GM18868 (cell line): Measurements from ENCODE around the gene PCDH9.
"Not testable (repeated sequence)": the region's sequence is repeated elsewhere in the genome, so short reads cannot be mapped to it uniquely, and the experiment has no call there.

ENCODE experiments used
- ATAC-seq: cut with Tn5 transposase; IDR thresholded peaks from one replicate; pipeline ENCODE4 v1.9.1; 2021; ENCODE audit warnings: mild to moderate bottlenecking, moderate library complexity; ENCODE audit not compliant: unreplicated experiment

PCDH9 gene

DNA sequence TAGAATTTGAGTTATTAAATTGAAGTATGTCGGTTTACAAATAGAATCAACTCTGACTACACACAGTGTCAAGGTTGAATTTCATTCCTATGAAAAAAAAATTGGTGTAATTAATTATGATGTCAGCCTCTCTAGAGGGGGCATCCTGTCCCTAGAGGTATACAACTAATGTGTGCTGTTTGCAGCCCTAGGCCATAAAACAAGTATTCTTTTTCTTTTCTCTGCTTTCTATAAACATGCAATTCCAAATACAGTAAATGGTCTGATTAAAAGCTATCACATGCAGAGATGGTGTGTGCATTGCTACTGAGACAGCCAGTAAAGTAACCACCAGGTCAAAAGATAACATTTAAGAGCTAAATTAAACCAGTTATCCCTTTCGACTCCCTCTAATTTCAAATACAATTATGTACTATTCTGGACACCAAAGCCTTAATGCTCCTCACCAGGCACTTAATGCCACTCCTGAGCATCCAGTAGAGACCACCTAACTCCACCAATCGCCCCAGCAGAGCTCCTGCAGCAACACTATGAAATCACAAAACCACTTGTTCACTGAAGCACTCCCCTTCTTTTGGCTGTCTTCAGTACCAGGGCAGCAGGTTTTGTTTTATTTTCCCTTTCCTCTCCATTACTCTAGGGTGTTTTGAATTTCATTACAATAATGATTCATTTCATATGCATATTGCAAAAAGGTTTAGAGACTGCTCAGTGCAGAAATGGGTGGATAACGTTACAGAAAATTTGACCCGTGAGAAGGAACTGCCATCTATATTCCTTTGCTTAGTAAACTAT lies 426.9 kb downstream of the PCDH9 start:
- ATAC-seq: no peak

DNA sequence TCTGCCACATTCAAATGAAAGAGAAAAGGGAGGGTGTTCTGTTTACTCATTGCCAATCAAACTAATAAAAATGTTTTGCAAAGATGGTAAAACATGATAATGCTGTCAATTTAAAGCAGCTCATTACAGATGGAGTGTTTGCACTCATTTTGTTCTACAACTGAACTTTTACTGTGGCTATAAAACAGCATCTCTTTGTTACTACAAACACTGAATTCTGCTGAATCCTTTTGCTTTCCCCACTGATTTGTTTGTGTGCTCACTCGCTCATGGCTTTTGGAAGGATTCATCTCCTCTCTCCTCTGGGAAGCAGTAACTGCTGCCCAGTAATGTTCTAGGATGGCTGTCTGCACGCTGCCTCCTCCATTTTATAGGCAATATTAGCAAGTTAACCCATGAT lies 434.5 kb downstream of the PCDH9 start:
- no peak for ATAC-seq

DNA sequence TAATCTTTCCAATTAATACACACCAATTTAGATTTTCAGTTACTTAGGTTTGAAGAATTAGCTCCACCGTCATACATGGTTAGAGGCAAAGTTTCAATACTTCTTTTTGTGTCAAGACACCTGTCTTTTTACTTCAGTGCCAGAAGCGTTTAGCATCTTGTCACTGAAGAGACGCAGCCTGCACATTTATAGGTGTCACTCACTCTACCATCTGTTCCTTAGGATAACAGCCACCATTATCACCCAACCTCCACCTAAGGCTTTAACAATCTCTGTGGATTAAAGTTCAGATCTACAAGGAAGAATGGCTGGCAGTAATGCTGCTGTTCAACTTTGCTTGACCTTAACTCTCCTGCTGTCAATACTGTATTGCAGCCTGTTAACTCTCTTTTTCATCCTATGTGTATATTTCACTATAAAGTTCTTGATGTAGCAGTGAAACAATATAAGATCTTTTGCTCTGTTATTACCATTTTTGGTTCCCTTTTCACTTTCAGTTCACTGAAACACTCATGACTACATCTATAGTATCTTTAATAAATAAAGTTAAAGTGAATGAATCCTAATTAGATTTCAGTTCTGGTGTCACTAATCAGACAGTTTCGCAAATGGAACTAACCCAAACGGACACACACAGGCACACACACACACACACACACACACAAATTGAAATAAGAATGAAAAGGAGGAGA lies 435.6 kb downstream of the PCDH9 start:
- ATAC-seq: peak; percentile 75

DNA sequence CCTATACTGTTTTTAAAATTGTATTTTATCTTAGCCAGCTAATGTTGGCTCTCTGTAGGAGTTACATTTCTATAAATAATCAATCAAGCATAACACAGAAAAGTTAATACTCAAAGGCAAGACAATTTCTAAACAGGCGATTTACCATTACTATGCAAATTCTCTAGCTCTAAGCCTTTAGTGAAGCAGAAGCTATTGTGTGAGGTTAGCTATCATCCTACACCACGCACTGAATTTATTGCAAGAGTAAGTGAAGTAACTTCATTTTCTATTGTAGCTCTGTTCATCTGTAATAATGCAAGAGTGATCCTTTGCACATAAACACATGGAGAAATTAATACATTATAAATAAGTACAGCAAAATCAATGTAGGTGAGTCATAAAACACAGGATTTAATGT lies 439.3 kb downstream of the PCDH9 start:
- ATAC-seq: no peak

DNA sequence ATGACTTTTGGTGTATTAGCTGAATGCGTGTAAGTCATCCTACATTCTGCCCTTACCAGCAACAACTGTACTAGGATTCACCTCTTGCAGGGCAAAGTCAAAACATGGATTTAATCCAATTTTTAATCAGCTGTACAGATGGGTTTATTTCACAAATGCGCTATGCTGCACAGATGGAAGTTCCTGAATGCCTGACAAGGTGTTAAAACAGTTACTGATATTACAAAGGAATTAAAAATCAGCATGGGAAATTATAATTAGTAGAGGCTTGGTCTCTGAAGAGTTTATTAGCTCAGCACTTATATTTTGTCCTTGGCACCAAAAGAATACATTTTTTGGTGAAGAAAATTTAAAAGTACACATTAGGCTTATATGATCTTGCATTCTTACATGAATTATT lies 448.9 kb downstream of the PCDH9 start:
- ATAC-seq: no peak

DNA sequence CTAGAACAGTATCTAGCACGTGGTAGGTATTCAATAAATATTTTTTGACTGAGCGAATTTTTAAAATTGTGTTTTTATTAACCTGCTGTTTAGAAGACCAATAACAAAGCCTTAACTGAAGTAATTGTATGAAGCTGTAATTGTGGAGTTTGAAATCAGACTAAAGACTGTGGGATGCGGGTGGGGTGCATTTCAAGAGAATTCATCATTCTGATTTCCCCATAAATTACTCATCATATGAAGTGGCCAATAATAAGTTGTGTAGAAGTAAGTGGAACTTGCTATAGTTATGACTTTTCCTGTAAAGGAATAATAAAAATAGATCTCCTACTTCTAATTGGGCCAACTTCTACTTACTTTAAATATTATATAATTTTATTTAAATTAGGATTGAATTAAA lies 449.3 kb downstream of the PCDH9 start:
- no peak for ATAC-seq

DNA sequence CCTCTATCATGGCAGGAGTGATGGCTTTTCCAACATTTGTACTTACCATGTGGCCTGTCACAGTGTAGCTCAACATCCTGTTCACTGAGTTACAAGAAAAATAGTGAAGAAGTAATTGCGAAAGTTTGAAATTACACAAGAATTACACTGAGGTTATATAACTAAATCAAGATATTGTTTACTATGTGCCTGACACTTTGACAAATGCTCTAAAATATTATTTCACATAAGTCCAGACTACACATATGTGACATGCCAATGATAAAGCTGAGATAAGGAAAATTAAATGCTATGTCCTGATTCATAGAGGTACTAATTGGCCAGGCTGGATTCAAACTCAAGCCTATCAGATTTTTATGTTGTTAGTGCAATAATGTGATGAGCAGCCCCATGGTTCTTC lies 451.7 kb downstream of the PCDH9 start:
- no peak for ATAC-seq

DNA sequence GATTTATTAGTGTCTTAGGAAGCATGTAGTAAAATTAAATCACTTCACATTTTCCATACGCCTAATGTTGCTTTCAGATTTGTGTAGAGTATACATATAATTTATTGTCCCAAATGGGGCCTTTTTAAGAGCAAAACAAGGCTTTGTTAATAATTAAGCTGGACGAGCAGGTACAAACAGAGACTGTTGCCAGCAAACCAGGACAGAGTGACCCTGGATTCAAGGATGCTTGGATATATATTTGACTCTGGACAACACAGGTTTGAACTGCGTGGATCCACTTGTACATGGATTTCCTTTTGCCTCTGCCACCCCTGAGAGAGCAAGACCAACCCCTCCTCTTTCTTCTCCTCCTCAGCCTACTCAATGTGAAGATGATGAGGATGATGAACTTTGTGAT lies 454.9 kb downstream of the PCDH9 start:
- ATAC-seq: no peak

DNA sequence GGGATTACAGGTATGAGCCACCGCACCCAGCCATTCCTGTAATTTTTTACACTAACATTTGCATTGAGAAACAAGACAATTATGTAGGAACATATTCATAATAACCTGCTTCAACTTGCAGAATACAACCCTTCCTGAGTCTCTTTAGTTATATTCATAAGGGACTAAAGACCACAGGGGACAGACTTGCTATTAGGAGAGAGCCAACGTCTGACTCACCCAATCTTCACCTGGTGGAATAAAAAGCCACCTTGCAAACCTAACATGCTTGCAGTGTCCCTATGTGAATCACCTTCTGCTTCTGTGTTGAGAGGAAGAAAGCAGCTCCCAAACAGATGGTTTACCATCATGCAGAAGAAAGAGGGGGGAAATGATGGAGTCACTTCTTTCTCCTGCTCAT lies 456.1 kb downstream of the PCDH9 start:
- no peak for ATAC-seq

DNA sequence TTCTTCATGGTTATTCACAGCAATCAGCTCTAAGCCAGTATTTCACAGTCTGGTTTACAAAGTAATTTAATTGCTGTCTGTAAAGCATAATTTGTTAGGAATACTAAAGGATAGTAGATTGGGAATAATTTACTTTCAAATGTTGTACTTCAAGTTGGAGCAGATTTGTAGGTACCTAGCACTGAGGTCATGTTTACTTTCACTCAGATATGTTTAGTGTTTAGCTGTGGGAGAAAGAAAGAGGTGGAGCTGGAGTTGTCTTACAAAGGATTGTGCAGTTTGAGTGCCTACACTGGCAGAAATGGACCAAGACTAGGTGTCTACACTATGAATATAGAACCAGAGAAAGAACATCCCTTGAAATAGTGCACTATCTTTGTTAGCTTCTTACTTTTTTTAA lies 464.6 kb downstream of the PCDH9 start:
- no peak for ATAC-seq

DNA sequence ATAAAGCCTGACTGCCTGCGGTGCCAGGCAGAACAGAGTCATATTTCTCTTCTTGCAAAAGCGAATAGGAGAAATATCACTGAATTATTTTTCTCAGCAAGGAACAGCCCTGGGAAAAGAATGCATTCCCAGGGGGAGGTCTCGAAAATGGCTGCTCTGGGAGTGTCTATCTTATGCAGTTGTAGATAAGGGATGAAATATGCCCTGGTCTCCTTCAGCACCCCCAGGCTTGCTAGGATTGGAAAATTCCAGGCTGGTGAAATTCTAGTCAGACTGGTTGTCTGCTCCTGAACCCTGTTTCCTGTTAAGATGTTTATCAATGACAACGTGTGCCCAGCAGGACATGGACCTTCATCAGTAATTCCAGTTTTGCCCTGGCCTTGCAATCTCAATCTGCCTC lies 469.5 kb downstream of the PCDH9 start:
- ATAC-seq: not testable (repeated sequence)

DNA sequence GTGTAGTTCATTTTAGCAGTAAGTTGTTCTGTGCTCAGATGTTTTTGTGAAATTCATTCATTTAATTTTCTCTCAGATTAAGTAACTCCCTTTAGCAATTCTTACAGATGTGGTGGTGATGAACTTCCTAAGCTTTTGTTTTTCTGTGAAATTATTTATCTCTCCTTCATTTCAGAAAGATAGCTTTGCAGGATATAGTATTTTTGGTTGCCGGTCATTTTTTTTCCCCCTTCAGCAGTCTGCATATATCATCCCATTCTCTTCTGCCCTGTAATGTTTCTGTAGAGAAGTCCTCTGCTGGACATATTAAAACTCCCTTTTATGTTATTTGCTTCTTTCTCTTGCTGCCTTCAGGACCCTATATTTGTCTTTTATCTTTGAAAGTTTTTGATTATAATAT lies 470.2 kb downstream of the PCDH9 start:
- ATAC-seq: no peak

DNA sequence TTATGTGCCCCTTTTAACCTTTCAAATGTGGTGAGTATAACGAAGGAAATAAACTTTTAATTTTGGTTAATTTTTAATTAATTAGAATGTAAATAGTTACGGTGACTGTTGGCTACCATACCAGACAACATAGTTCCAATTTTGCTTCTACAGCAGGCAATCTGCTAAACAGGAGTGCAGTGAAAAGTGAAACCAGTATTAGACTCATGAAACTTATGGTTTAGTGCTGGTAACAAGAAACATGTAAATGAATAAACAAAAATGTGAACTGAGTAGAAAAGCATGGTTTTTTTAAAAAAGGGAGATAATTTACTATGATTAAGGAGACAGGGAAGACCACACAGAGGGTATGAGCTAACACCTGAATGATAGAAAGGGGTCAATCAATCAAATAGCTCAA lies 478.4 kb downstream of the PCDH9 start:
- ATAC-seq: no peak

DNA sequence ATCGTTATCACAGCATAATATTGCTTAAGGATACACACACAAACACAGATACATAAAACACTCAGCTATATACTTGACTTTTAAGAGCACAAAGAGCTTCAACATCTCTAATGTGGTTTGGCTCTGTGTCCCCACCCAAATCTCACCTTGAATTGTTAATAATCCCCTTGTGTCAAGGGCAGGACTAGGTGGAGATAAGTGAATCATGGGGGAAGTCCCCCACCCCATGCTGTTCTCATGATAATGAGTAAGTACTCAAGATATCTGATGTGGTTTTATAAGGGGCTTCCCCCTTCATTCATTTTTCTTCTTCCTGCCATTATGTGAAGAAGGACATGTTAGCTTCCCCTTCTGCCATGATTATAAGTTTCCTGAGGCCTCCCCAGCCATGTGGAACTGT lies 481.4 kb downstream of the PCDH9 start:
- ATAC-seq: no peak

DNA sequence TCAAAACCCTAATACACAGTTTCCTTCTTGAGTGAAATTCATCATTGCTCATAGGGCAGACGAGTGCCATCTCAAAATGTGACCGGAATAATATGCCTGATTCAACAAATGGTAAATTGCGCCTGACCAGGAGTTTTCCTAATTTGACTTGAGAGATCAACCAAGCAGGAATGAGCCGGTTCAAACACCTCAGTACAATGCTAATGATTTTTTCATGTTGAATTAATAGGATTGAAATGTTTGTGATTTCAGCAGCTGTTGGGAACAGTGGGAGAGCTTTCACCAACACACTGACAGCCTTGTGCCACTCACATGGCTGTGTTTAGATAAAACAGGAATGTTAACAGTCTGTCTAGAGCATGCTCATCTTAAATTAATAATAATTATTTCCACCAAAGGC lies 484.8 kb downstream of the PCDH9 start:
- no peak for ATAC-seq

DNA sequence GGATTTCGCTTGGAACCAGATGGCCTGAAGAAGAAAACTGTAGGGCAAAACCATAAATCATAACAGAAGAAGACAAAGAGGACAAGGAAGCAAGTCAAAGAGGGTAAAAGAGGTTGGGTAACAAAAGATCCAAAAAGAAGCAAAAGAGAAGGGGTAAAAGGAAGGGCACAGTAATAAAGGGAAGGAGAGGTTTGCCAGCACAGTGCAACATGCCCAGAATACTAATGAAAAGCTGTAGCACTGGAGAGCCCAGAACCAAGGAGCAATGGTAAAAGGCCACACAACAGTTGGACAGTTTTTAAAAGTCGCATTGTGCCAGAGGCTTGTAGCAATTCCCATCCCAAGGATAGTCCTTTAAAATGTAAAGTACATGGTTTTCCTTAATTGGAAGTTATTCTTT lies 506.6 kb downstream of the PCDH9 start:
- ATAC-seq: no peak

DNA sequence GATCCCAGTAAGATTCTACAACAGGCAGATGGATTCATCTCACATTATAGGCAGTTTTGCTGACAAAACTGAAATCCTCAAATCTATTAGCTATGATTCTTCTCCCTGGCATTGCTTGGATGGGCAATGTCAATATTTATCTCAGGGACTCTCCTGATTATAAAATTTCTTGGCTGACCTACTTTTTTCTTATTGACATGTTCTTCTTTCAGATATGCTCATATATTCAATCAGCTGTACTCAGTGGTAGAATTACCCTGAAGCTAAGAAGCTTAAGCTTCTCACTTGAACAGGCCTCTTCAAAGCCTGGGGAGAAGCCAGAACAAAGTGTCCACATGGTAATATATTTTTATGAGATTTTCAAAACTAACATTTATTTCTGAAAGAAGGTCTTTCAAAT lies 513.6 kb downstream of the PCDH9 start:
- ATAC-seq: no peak

DNA sequence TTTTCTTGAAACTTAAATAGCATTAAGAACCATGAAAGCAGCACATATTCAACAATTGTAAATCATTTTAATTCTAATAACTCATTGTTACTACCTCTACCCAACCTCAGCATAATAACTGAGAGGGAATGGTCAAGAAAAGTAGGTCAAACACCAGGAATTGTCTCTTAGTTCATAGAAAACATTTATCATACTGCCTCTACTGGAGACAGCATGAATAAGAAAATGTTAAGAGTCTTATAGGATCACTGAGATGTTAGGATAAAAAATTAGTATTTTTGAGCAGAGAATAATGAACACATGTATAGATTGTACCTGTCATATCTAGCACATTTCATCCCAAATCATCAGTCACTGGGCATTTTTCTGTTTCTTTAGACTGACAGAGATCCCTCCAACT lies 515.3 kb downstream of the PCDH9 start:
- no peak for ATAC-seq

DNA sequence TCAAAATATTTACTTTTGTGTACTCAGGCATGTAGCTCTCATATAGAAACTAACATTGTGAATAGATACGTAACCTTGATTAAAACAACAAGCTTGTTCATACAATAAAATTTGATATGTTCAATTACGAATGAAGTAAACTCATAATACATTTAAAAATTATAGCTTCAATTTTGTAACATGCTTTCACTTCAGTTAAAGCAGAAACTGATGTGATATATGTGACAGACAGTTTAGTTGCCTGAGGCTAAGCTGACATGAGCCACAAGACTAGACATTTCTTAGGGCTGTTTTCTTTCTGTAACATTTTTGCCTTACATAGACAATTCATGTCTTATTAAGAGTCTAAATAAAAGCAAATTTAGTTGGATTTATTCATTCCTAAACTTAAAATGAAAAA lies 526.0 kb downstream of the PCDH9 start:
- ATAC-seq: no peak

DNA sequence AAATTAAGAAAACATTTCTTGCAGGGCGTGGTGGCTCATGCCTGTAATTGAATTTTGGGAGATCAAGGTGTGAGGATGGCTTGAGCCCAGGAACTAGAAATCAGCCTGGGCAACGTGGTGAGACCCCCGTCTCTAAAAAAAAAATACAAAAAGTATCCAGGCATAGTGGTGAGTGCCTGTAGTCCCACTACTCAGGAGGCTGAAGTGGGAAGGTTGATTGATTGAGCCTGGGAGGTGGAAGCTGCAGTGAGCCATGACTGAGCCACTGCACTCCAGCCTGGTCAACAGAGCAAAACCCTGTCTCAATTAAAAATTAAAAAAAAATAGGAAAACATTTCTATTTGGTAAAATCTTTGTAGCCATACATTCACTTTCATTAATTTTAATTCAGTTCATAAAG lies 526.5 kb downstream of the PCDH9 start:
- no peak for ATAC-seq

DNA sequence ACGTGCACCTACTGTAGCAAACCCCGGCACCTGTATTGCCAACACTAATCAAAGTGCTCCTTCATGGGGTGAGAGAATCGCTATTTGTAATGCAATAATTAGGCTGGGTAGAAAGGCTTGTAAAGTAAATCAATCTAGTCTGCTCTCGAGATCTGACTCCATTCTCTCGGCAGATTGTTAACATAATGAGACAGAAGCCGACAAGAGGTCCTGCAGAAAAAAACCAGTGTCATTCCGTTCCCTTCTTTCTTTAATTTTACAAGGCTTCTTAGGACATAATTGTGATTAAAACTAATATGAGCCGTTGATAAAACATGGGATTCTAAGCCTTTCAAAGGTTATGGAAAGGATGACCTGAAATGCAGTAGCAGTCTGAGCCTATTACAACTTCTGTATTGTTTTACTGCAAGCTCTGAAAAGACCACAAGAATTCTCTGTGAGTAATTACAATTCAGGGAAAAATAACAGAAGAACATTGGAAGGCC lies 530.0 kb downstream of the PCDH9 start:
- no peak for ATAC-seq

DNA sequence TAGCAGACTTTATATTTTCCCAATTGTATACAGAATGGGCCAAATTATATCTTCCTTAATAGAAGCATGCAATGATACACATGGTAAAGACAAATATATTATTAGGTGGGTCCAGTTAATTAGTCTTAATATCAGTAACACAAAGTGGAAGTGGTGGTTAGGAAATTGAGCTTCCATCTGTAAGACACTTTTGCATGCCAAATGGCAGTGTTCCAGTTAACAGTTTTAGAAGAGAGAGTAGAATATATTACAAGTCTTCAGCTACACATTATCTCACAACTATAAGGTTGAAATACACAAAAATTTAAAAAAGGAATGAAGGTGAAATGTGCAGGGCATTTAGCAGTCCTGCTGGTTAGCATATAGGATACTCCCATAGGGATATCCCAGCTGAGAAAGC lies 536.5 kb downstream of the PCDH9 start:
- no peak for ATAC-seq

DNA sequence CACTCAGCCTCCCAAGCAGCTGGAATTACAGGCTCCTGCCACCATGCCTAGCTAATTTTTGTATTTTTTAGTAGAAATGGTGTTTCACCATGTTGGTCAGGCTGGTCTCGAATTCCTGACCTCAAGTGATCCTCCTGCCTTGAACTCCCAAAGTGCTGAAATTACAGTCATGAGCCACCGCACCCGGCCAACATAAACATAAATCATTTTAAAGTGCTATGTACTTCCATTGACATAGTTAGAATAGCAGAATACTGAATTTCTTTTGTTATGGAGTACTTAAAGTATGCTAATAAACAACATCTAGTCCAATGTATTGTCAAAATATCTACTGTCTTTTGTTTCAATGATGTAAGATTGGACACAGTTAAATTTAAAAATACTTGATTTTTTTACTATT lies 539.0 kb downstream of the PCDH9 start:
- no peak for ATAC-seq
